GM18517 (cell line): Measurements from ENCODE around the gene TFAP2B.
A peak's percentile ranks its signal among the peaks of the same experiment; 100 is the strongest.

Experiments used
- ATAC-seq: cut with Tn5 transposase; IDR thresholded peaks from one replicate; pipeline ENCODE4 v1.9.1; 2021; ENCODE audit warnings: mild to moderate bottlenecking, moderate library complexity; ENCODE audit not compliant: unreplicated experiment

The TFAP2B gene

GRCh38 chr6:50818673-50819072 lies at the start of gene TFAP2B:
TSS of gene TFAP2B (plus strand) at chr6:50818871. CDS start at chr6:50818892, 21 bp downstream.
- ATAC-seq, result no peak

DNA sequence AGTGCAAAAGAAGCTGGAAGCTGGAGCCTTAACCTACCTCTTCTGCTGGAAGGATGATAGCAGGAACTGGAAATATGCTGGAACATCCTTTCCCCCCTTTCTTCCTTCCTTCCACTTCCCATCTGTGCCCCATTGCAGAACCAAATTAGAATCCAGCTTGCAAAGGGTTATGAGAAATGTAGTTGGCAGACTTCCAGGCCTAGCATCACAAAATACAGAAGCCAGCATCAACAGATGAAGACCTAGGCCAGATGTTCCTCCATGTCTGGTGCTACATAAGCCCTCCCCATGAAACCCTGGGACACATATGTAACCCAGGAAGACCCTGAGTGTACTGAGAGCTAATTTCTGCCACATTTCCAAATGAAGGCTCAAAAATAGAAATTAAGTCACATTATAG lies 40.0 kb upstream of the TFAP2B start:
- no peak for ATAC-seq

- ATAC-seq, result no peak
These were observed 38.3 kb upstream of the TFAP2B start for GRCh38 chr6:50780382-50780781.

DNA sequence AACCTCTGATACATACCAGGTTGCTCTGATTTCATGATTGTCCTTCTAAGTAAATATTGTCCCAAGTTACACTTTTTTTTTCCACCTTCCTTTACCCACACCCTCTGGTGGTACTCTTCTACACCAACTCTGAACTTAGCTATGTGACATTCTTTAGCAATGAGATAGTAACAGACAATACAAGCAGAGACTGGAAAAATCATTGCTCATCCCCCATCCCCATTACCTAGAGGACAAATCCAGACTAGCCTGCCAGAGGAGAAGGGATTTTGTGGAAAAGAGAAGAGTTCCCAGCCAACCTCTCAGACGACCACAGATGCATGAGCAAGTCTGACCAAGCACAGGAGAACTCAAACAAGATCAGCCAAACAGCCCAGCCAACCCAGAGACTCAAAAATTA lies 32.8 kb upstream of the TFAP2B start:
- no peak for ATAC-seq

DNA sequence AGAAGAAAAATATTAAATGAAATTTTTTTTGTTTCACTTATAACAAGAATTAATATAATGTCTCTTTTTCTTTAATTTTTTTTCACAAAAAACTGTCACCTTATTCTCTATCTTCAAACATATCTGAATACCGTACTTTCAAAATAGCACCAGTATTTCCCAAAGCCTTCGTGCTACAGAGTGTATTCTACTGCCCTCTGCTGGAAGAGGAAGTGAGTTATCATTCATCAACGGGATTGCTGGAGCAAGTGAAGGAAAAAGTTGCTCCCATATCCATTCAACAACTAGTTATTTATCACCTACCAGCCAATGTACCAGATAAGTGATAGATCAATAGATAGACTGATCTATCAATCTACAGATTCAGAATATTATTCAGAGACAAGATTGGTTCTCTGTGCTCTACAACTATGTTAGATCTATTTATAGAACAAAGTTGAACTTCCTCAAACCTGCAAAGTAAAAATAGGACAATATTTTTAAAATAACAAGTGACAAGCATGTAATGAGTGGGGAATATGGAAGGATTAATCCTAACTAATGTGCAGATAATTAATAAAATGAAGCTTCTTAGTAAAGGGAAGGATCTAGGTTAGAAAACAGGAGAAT lies 26.7 kb upstream of the TFAP2B start:
- peak; percentile 82 for ATAC-seq

DNA sequence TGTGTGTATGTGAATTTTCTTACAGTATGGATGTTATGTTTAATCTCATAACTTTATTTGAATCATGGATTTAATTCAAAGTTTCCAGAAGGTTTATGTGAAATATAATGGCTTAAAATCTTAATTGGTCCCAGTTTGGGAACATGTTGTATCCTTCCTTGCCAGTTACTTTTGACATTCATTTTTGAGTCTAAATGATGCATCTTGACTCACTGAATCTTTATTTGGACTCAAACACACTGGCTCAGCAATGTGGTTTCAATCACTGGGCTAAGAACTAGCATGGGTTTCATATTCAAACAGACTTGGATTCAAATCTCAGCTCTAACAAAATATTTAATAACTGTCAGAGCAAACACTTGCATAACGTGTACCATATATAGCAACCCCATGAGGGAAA lies 25.9 kb upstream of the TFAP2B start:
- no peak for ATAC-seq

- no peak for ATAC-seq
These were observed 23.1 kb upstream of the TFAP2B start for GRCh38 chr6:50795574-50795973.

DNA sequence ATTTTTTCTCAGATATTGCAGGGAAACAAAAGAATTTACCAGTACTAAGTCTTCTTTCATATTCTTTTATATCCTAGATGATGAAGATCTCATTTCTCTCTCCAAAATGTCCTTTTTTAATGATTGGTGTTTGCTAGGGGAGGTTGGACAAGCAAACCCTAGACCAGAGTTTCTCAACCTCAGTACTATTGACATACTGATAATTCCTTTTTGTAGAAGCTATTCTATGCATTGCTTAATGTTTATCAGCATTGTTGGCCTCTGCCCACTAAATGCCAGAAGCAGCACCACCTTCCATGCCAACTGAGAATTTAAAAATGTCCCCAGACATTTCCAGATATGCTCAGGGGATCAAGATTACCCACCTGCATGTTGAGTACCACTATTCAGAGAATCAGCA lies 14.4 kb upstream of the TFAP2B start:
- no peak for ATAC-seq

GRCh38 chr6:50807035-50807434 lies 11.6 kb upstream of the TFAP2B start:
- ATAC-seq, result no peak

DNA sequence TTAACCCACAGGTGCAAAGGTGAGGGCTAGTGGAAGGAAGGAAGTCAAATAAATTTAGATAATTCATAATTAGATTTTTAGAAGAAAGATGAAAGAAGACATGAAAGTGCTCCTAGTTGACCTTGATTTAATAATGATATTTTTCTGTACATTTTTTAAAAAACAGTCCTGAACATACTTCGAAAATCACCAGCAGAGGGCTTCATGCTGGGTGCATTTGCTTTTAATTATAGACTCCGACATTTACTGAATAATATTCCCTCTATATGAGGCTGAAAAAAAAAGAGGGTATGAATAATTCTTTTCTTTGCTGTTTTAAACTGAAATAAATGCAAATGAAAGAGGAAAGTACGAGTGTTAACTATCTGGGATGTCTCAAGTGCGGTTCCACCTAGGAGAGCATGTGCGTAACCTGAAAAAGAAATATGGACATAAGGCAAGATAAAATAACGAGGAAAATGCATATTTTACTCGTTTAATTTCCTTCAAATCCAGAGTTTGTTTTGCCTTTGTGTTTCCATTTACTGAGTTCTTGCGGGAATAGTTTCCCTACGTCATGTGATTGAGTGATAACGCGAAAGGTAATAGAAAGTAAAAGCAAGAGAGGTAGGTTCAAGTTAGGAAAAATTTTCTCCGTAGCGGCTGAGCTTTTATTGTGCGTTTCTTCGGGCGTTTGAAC lies 3.1 kb upstream of the TFAP2B start:
- ATAC-seq, result peak; percentile 46

DNA sequence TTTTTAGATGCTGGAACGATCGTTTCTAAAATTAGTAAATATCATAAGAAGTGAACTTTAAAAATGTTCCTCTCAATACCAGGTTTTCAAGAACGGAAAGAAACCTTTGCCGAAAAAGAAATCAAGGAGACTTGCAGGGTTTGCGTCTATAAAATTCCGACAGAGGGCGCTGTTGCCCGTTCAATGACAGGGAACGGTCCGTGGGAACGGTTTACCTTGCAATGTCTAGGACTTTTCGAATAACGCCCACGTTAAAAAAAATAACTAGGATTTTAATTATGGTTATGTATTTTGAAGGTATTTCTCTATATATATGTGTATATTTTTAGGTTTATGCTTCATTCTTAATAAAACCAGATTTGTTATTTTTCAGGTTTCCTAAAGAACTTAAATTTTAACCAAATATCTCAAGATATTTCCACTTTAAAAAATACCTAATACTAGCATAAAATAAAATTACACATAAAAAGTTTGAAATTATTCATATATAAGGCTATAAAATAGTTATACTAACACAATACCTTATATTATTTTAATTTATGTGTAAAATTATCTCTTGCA lies 2.5 kb upstream of the TFAP2B start:
- peak; percentile 76 for ATAC-seq

DNA sequence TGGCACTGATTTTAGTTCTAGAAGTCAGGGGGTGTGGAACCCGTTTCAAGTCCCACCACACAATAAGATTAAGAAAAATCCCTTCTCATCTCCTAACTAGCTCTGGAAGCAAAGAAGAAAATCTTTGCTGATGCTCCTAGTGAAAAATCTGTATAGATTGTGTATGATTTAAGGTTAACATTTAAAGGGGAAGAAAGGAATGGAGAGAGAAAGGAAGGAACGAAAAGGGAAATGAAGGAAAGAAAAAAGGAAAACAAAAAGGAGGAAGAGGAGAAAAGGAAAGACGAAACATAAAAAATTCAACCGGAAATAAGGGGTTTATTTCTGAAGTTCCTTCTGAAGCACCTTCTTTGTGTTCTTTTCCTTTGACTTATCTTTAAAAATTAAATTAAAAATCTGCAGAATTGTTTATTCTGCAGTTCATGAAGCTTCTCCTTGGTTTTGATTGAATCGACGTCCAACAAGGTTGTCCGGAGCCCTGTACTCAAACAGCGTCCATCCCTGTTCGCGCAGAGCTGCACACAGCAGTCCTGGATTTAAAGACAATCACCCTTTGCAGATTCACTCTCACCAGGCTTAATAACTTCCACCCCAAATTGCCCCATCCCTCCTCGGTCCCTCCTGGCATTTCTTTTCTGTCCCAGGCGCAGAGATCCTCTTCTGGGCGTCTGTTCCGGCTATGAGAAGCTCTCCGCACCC lies 1.6 kb upstream of the TFAP2B start:
- ATAC-seq, result no peak

- no peak for ATAC-seq
These were observed 1.1 kb upstream of the TFAP2B start for GRCh38 chr6:50817646-50817950.

GRCh38 chr6:50818020-50818419 lies 651 bp upstream of the TFAP2B start:
- ATAC-seq, result no peak

DNA sequence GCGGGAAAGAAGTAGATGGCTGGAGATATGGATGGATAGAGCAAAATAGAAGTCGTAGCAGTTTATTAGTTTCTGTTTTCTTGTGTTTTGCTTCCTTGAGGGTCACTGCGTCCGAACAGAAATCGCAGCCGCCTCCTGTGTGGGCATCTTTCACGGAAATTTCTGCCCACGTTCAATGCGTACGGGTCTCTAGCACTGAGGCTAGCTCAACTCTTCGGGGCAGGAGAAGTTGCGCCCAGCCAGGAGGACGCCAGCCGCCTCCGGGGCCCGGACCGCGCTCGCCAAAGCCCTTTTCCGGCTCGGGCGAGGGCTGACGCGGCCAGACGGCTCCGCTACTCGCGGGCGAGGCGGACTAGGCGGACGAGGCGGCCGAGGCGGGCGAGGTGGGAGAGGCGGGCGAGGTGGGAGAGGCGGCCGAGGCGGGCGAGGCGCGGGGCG lies 814 bp downstream of the TFAP2B start:
- no peak for ATAC-seq

- ATAC-seq, result no peak
These were observed 1.5 kb downstream of the TFAP2B start for GRCh38 chr6:50819904-50820868.

DNA sequence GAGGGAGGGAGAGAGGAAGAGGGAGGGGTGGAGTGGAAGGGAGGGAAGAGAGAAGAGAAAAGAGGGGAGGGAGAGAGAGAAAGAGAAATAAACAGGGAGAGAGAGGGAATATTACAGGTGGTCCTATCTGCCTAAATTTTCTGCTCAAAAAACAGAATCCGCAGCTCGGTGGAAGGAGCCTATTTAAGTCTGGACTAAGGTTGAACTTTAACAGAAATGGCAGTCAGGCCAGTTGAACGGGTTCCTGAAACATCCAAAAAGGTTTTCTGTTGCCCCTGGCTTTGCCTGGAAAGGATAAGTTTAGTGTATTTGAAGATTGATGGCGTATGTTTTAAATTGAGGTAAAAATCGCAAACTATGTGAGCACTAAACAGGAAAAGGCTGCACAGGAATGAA lies 2.2 kb downstream of the TFAP2B start:
- no peak for ATAC-seq

DNA sequence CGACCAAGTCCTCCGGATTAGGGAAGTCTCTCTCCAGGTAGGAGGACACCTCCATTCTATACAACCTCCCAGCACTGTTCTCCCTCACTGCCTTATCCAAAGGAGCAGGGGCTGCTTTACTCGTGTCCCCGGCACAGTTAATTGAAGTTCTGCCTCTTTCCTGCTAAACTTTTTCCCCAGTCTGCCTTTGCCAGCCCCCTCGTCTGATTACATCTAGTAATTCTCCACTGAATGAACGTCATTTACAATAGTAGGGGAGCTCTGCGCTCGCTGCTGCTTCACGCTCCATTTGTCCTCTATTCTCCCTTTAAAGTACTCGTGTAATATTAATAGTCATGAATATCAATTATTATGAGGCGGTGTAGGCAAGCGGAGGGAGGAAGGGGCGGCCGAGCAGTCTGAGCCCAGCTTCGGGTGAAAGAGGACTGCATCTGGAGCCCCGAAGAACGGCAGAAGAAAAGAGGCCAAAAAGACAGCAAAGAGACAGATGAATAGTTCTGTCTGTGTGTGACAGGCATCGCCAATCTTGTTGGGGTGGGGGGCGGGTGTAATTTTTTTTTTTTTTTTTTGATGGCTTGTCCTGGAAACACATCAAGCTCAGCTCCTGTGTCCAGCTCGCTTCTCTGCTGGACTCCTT lies 2.9 kb downstream of the TFAP2B start:
- no peak for ATAC-seq

DNA sequence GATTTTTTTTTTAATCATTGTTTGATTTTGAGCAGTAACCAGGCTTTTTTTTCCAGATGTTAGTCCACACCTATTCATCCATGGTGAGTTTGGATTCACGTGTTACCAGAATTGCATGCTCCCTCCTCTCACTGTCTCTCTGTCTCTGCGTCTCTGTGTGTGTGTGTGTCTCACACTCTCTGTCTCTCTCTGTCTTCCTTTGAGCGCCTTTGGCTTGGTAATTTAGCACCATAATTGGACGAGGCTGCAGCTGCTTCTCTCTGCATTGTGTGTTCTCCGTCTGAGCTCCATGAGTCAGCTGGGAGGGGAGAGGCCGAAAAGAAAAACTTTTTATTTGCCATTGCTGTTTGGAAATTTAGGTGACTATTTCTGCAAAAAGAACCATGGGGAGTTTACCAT lies 3.4 kb downstream of the TFAP2B start:
- ATAC-seq, result no peak

DNA sequence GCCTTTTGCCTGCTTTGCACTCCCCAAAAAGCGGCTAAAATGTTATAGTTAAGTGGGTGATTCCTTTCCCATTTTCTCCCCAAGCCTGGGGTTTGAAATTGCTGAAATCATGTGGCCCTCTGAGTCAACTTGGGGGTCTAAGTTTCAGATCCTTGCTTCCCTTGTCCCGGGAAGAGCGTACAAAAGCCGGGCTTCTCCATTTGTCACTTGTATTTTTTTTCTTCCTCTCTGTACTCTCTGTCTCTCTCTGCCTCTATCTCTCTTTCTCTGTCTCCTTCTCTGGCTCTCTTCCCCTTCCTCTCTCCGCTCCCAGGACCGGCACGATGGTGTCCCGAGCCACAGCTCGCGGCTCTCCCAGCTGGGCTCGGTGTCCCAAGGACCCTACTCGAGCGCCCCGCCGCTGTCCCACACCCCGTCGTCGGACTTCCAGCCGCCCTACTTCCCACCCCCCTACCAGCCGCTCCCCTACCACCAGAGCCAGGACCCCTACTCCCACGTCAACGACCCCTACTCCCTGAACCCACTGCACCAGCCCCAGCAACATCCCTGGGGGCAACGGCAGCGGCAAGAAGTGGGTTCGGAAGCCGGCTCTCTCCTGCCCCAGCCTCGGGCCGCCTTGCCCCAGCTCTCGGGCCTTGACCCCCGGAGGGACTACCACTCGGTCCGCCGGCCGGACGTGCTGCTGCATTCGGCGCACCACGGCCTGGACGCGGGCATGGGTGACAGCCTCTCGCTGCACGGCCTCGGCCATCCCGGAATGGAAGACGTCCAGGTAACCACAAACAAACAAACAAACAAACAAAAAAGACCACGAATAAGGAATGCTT lies 4.6 kb downstream of the TFAP2B start:
- no peak for ATAC-seq
